GM21717 (cell line): ENCODE results near the gene HSF5.
"Not testable (repeated sequence)": the region's sequence is repeated elsewhere in the genome, so short reads cannot be mapped to it uniquely, and the experiment has no call there.

Source experiments
- ATAC-seq: cut with Tn5 transposase; IDR thresholded peaks from one replicate; pipeline ENCODE4 v1.9.1; 2021; ENCODE audit warnings: mild to moderate bottlenecking, moderate library complexity; ENCODE audit not compliant: unreplicated experiment

The HSF5 gene

DNA sequence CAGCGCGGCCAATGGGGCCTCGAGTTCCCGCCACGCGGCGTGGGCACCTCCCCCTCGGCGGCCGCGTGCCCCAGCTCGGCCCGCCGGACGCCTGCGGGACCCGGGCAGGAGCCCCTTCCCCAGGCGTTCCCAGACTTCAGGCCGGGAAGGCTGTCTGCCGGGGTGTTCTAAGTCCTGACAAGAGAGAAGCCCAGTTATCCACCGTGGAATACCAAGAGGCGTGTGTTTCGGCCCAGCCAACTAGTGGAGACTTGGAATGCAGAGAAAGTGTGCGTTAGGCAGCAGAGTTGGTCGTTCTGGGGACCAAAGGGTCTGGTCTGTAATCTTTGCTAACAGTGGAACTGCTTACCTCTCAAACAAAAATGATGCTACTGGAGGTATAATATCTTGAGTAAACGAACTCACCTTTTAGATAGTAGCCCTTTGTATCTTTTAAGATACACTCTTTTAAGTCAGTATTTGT lies 251 bp upstream of the HSF5 start:
- ATAC-seq: no peak

DNA sequence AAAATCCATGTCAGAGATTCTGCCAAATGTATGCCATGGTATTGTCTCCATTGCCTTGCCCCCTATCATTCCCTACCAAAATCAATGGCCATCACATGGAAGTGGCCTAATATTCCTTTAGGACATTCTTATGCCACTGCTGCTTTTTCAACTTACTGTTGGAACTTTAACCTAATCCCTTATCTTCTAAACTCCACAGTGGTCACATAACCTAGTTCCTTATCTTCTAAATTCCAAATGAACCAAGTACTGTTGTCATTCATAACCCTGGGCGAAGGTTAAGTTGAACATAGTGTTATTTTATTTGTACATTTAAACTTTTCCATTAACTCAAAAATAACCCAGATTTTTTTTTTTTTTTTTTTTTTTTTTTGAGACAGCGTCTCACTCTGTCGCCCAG lies 3.6 kb downstream of the HSF5 start:
- ATAC-seq: no peak

DNA sequence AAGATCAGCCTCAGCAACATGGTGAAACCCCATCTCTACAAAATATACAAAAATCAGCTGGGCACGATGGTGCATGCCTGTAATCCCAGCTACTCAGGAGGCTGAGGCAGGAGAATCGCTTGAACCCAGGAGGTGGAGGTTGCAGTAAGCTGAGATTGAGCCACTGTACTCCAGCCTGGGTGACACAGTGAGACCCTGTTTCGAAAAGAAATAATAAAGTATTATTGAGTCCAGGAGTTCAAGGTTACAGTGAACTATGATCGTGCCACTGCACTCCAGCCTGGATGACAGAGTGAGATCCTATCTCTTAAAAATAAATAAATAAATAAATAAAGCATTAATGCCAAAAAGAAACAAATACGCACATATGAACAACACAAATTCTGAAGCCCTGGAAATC lies 6.4 kb downstream of the HSF5 start:
- ATAC-seq: not testable (repeated sequence)

DNA sequence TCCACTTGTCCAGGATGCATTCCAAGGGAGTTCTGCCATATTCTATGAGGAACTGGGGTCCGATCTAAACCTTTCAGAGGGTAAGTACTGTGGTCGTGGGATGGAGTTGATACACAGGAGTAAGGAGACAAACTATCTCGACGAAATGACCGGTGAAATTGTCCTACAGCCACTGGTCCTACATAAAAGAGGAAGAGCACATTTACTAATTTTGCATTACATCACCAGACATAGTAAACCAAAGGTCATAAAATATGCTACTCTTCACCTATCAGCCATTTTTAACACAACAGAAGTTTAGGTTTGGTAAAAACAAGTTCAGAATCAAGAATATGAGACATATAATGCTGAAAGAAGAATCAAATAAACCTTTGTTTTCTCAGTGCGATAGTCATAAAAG lies 8.1 kb downstream of the HSF5 start:
- no peak for ATAC-seq

DNA sequence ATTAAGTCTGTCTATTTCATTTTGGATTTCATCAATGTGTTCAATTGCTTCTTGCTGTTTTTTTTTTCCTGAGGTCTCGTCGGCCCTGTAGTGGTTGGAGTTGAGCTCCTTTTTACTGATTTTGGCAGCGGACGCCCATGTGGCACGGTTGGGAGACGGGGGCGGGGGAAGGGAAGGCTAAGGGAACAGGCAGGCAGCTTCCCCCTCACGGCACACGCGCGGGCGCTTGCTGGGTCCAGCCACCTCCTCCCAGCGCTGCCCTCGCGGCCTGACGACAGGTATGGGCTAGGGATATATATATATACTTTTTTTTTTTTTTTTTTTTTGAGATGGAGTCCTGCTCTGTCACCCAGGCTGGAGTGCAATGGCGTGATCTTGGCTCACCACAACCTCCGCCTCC lies 11.4 kb downstream of the HSF5 start:
- no peak for ATAC-seq

DNA sequence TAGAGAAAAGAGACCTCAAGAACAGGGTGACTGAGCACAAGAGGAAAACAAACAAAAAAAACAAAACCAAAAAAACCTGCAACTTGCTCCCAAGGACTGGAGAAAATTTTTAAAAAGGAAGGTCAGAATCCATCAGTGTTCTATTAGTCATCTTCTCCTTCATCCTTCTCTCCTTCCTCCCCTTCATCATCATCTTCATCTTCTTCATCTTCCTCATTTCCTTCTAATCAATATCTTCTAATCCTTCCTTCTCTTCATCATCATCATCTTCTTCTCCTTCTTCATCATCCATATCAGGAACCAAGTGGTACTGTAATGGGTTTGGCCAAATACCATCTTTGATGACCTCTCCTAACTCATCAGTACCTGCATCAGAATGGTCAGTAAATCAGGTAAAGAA lies 12.2 kb downstream of the HSF5 start:
- no peak for ATAC-seq

DNA sequence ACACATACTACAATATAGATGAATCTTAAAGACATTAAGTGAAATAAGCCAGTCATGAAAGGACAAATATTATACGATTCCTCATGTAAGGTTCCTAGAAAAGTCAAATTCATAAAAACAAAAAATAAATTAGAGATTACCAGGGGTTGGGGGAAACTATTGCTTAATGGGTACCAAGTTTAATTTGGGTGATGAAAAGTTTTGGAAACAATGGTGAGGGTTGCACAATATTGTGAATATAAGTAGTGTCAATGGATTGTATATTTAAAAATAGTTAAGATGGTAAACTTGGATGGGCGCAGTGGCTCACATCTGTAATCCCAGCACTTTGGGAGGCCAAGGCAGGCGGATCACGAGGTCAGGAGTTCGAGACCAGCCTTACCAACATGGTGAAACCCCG lies 17.9 kb downstream of the HSF5 start:
- no peak for ATAC-seq

DNA sequence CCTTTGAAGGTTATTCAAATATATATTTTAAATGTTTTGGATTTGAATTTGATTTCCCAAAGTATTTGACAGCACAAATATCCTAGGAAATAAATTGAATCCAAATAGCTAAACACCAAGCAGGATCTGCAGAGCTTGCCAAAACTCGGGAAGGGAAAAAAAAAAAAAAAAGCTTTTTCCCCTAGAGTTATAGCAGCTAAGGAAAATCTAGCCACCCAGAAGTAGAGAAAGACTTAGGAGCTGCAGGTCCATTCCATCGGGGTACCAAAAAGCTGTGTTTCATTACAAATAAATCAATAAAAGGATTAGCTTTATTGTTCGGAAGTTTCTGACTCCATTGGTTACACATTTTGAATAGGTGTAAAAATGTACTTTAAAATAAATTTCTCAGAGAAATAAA lies 19.3 kb downstream of the HSF5 start:
- no peak for ATAC-seq

DNA sequence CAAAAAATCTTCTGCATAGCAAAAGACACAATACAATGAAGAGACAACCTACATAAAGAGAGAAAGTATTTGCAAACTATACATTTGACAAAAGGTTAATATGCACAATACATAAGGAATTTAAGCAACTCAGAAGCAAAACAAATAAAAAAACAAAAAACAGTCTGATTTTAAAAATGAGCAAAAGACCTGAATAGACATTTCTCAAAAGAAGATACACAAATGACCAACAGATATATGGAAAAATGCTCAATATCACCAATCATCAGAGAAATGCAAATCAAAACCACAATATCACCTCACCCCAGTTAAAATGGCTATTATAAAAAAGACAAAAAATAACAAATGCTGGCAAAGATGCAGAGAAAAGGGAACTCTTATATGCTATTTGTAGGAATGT lies 32.7 kb downstream of the HSF5 start:
- ATAC-seq: no peak

DNA sequence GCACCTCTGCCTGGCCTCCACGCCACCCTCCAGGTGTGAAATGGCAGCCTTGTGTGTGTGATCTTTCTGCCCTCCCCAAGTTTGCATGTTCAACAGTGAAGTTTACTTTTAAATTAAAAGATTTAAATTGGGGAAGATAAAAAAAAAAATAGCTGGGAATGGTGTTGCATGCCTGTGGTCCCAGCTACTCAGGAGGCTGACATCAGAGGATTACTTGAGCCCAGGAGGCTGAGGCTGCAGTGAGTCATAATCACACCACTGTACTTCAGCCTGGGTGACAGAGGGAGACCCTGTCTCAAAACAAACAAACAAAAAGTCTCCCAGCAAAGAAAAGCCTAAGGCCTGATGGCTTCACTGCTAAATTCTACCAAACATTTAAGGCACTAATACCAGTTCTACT lies 35.5 kb downstream of the HSF5 start:
- no peak for ATAC-seq

DNA sequence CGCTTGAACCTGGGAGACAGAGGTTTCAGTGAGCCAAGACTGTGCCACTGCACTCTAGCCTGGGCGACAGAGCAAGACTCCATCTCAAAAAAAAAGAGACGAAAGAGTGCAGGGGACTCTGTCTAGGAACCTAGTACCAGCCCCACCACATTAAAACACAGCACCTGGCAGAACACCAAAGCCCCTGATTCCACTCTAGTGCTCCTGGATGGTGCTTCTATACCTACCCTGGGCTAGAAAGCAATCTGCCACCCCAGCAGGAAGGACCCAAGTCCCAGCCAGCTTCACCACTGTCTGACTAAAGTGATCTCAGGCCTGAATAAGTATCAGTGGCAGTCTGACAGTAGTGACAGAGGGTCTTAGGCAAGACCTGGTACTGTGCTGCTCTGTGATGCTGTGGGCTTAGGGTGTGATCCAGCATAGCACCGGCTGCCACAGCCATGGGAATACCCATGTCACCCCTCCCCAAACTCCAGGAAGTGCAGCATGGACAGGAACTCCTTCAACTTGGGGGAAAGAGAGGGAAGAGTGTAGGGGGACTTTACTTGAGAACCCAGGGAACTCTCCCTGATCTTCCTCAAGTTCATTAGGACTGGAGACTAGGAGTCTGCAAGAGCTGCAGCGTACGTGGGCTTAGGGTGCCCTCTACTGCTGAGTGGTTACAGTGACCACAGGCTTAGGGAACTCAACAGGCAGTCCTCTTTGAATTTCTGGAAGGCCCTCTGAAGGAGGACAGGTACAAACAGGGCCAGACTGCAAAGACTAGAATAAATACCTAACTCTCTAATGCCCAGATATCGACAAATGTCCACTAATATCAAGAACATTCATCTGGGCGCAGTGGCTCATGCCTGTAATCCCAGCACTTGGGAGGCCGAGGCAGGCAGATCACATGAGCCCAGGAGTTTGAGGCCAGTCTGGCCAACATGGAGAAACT lies 40.9 kb downstream of the HSF5 start:
- no peak for ATAC-seq

DNA sequence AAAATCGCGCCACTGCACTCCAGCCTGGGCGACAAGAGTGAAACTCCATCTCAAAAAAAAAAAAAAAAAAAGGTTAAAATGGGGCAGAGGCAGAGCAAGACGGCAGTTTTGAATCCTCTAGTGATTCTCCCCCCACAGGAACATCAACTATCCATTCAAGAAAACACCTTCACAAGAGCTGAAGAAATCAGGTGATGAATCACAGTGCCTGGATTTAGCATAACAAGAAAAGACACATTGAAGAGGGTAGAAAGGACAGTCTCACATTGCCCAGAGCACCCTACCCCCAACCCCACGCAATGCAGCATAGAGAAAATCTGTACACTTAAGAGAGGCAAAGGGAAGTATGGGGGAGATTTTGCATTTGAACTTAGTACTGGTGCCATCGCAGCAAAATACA lies 42.1 kb downstream of the HSF5 start:
- no peak for ATAC-seq

DNA sequence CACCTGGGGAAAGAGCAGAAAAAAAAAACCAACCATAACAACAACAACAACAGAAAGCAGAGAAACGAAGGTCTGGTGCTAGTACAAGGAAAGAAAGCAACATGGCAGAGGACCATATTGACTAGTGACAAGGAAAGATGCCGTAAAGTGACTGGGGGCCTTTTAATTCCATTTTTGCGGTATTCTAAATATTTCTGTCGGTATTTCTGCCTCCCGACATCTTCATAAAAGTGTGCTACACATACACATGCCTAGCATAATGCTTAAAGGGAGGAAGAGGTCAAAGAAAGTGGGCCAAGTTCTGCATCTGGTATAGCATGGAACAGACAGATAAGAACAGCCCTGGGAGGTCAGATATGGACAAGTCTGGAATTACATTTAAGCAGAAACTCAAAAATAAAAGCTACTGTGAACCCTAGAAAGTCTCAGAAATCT lies 51.4 kb downstream of the HSF5 start:
- ATAC-seq: no peak

DNA sequence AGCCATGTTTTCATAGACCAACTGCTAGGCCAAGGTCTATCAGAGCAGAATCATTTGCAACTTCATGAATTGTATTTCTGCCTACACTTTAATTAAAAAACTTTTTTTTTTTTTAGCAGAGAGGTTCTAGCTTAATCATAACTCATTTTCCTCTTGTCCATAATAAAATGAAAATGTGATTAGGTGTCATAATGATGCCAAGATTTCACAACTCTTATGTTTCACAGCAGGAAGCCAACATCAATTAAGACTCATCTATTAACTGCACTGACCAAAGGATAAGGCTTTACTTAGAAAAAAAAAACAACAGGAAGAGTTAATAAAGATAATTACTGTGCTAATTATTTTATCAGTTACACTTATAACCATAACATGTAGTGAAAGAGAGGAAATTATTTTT lies 52.0 kb downstream of the HSF5 start:
- ATAC-seq: no peak

DNA sequence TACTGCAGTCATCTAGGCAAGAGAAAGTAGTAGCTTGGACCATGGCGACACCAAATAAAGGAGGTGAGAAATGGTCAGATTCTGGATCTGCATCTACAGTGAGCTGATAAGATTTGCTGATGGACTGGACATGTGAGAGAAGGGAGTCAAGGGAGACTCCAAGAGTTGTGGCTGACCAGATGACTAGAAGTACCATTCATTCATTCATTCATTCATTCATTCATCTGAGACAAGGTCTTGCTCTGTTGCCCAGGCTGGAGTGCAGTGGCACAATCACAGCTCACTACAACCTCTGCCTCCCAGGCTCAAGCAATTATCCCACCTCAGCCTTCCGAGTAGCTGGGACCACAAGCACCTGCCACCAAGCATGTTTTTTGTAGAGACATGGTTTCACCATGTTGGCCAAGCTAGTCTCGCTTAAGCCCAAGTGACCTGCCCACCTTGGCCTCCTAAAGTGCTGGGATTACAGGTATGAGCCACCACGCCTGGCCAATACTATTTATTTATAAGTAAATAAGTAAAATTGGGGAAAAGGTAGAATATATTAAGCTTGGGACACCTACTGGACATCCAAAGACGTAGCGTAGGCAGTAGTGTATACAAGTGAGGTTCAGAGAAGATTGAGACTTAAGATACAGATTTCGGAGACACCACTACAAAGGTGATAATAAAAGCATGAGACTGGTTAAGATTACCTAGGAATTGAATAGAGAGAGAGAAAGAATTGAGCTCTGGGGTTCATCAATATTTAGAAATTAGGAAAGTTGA lies 55.2 kb downstream of the HSF5 start:
- ATAC-seq: no peak

DNA sequence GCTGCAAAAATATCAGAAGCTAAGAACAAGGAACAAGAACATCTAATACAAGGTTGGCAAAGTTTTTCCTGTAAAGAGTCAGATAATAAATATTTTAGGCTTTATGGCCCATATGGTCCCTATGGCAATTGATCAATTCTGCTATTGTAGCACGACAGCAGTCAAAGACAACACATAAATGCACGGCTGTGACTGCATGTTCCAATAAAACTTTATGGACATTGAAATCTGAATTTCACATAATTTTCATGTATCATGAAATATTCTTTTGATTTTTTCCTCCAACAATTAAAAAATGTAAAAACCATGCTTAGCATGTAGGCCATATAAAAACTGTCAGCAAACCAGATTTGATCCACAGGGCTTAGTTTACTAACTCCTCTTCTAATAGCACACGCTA lies 60.4 kb downstream of the HSF5 start:
- no peak for ATAC-seq

DNA sequence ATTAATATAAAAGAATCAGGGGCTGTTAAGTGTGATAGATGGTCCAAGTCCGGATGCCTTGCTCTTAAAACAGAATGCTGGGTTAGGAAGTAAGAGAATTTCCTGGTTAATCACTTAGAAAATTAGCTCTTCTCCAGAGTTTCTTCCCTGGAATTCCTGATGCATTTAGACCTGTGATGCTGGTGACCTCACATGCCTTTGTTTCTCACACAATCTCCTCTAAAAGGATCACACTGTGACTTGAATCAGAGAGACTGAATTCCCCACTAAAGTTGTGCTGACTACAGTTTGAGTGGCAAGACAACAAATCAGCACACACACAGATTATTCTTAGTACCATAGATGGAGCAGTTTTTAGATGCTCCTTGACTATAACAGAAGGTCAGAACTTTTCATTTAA lies 66.5 kb downstream of the HSF5 start:
- ATAC-seq: no peak

DNA sequence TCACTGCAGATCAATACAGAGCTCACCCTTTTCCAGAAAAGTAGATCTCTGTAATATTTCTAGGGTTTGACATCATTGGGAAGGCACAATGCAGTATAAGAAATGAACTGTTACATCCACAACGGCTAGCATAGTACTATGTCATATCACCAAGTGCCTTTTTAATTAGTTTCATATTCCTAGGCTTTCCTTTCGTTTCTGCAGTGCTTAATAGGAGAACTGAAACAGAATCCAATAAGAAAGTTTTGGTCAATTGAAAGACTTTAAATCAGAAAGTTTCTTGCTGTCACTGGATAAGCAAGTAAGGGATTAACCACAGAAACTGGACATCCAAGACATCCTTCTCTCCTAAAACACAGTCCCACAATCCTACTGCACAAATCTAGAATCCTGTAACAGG lies 67.4 kb downstream of the HSF5 start:
- ATAC-seq: no peak

DNA sequence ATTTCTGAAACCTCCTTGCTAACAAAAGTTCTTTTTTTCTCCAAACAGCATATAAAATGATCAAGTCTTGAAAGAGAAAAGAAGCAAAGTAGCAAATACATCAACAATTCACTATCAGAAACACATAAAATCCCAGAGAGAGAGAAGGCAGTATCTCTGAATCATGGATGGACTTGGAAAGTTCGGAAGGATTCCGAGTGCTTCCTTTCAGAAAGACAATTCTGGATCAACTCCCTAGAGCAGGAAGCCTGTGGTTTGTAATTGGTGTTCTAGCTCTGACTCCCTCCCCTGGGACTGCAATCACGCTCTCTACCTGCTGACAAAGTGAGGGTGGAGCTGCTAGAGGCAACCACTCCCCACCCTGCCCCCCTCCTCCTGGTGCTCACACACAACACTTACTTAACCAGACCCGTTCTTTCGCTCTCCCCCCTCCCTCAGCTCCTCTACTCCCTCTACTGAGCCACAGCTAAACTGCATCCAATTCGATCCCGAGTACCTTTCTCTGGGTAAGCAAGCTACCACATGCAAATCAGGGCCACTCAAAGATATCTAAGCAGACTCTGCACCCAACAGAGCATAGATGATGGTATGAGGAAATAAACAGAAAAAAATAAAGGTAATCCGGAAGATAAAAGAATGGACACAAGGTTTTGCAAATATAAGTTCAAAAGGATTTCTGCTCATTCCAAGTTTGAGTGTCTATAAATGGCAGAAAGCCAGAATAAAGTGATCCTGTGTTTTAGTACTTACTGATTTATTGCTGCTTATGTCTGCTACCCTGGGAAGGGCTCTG lies 70.7 kb downstream of the HSF5 start, which contains the start of gene RNF43:
TSS of gene RNF43 (minus strand) at position 235 of the 793 bp plus-strand sequence. CDS start 1,957 bp downstream, outside the sequence.
- peak; percentile 95 for ATAC-seq

DNA sequence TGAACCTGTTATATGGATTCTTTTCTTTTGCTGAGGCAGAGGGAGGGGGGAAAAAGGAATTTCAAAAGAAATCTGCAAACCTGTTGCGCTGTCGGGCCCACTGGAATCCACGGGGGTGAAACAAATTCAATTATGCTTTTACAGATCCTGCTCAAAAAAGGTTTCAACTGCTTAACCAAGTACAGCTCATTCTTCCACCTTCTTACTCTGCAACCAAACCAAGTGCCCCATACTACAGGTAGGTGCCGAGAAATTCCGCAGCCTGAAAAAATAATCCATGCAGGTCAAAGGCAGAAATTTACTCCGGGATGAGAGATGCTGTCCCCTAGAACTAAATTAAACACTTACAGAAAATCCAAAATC lies 71.3 kb downstream of the HSF5 start:
- ATAC-seq: no peak

DNA sequence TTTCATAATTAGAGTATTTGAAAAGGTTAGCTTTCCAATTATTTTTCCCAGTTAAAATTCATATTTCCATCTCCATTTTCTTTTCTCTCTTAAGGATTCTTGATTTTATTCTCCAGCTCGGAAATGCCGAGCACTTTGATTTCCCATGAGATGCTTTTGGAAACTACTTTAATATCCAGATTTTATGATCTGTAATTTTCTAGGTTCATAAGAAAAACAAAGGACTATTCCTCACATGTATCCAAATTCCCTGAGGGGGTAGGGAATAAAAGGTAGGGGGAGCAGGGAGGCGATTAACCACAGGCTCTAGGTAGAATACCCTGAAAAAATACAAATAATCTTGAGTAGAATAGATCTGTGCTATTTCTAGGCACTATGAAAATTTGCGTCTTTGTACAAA lies 71.8 kb downstream of the HSF5 start:
- ATAC-seq: no peak
